GM20431 (cell line): ENCODE measurements around the gene CDK10.
"Not testable (repeated sequence)": the region's sequence is repeated elsewhere in the genome, so short reads cannot be mapped to it uniquely, and the experiment has no call there.

ENCODE experiments used
- in situ Hi-C: fragments of 300-500 bp; cut with MseI, MboI; formaldehyde crosslinking; loops from one replicate; pipeline ENCODE4 v1.15.0; 2020; ENCODE audit warnings: low sequenced_read_pairs; ENCODE audit not compliant: unreplicated experiment

The CDK10 gene

DNA sequence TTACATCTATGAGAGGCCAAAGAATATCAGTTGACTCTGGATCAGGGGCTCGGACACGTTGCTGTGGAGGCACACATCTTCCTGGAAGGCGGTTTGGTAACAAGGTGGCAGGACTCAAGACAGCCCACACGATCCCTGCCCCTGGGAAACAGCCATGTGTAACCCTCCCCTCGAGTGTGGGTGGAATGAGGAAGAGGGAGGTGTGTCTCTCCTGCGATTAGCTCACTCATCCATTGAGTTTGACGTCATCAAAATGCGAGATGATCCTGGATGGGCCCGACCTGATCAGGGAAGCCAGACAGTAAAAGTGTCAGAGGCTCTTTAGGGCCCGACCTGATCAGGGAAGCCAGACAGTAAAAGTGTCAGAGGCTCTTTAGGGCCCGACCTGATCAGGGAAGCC is 22.3 kb upstream of the CDK10 start:
- in situ Hi-C loops: not testable (repeated sequence)

- in situ Hi-C loops: not testable (repeated sequence)
Measured at GRCh38 chr16:89667000-89667399, 19.5 kb upstream of the CDK10 start.

DNA sequence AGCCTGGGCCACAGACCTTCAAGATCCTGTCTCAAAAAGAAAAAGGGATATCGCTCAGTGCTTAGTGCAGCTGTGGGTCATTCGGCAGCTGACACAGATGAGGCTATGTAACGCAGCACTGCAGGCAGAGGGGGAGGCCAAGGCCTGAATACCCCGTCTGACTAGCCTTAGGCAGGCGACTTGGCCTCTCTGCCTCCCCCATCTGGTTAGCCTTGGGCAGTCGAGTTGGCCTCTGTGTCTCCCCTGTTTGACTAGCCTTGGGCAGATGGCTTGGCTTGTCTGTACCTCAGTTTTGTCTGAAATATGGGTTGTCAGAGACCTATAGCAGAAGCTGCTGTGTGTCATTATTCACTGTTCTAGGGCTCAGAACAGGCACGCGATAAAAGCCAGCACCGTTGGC is 18.9 kb upstream of the CDK10 start:
- in situ Hi-C loops: no loop called here

DNA sequence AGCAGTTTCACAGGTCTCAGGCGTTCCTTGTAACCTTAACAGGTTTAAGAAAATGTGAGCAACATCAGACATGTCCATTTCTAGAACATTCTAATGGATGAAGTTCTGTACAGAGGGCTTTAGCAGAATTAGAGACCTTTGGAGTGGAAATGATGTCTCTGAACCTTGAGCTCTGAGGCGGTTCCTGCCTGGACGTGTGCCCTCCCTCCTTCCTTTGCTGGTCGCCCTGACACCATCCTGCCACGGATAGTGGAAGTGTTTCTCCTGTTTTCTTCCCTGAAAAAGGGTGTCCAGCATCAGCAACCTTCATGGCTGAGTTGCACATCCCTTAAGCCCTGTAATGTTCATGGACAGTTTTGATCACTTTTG is 17.7 kb upstream of the CDK10 start:
- in situ Hi-C loops: no loop called here

GRCh38 chr16:89669755-89670154 is 16.7 kb upstream of the CDK10 start:
- in situ Hi-C loops: no loop called here

- in situ Hi-C loops: no loop called here
Measured at GRCh38 chr16:89670496-89671431, 15.7 kb upstream of the CDK10 start.

DNA sequence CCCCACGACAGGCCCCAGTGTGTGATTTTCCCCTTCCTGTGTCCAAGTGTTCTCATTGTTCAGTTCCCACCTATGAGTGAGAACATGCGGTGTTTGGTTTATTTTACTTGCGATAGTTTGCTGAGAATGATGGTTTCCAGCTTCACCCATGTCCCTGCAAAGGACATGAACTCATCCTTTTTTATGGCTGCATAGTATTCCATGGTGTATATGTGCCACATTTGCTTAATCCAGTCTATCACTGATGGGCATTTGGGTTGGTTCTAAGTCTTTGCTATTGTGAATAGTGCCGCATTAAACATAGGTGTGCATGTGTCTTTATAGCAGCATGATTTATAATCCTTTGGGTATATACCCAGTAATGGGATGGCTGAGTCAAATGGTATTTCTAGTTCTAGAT is 14.9 kb upstream of the CDK10 start:
- in situ Hi-C loops: not testable (repeated sequence)

DNA sequence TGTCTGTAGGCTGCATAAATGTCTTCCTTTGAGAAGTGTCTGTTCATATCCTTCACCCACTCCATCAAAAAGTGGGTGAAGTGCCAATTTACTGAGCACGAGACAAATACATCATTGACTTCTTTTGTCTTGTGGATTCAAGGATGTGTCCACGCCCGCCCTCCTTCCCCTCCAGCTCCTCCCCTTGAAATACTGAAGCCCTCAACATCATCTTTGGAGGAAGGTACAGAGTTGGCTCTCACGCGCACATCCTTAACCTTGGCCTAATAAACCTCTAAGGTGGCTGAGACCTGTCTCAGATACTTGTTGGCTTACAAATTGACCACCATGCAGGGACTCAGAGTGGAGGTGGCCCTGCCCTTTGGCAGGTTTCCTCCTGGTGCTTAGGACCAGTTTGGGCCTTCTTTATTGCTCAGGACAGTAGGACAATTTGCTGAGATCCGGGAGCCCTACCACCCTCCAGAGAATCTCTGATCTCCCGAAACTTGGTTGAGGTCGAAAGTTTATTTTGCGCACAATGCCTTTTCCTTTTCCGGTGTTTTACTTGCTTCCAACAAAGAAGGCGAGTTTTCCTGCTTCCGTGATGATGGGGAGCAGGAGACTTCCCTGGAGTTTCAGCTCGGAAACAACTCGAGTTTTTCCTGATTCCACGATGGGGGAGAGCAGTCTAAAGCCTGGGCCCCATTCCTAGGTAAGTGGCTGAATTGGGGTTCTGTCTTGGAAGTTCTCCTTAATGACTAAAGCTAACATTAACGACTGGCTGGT is 14.1 kb upstream of the CDK10 start:
- in situ Hi-C loops: no loop called here

DNA sequence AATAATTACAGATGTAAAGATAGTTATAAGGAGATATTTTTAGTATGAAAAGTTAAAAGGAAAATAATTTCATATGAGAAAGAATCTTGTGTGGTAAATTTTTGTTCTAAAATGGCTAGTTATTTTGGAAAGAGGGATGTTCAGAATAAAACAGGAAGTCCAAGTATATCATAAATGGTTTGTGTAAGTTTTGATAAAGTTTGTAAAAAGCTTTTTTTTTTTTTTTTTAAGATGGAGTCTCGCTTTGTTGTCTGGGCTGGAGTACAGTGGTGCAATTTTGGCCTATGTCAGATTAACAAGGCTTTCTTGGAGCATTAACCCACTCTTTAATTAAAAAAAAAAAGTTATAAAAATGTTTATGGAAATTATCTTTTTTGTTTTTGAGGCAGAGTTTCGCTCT is 8.2 kb upstream of the CDK10 start:
- in situ Hi-C loops: no loop called here

DNA sequence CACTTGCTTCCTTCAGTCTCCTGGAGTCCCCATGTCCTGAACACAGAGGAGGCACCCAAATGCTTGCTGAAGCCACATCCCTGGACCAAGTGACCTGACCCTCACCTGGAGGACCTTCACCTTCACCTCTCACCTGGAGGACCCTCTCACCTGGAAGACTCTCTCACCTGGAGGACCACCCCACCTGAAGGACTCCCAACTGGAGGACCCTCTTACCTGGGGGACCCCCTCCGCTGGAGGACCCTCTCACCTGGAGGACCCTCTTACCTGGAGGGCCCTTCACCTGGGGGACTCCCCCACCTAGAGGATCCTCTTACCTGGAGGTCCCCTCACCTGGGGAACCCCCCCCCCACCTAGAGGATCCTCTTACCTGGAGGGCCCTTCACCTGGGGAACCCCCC is 573 bp upstream of the CDK10 start:
- in situ Hi-C loops: no loop called here

GRCh38 chr16:89687092-89687940 is 827 bp downstream of the CDK10 start:
- in situ Hi-C loops: no loop called here

- in situ Hi-C loops: no loop called here
Measured at GRCh38 chr16:89688395-89688794, 1.9 kb downstream of the CDK10 start.

DNA sequence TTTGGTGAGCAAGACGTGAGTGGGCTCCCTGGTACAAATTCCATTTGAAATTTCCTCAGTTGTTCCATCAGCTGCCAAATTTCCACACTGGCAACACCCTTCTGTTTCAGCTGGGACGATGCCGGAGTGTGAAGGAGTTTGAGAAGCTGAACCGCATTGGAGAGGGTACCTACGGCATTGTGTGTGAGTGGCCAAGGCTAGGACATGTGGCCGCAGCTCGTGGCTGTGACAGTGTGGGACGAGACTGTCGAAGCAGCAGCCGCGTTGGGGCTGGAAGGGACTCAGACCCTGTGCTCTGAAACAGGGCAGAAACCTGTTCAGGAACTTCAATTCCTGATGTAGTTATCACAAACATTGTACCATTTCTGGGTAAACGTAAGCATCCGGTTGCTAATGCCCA is 2.7 kb downstream of the CDK10 start:
- in situ Hi-C loops: no loop called here

GRCh38 chr16:89689621-89690020 is 3.1 kb downstream of the CDK10 start:
- in situ Hi-C loops: not testable (repeated sequence)

DNA sequence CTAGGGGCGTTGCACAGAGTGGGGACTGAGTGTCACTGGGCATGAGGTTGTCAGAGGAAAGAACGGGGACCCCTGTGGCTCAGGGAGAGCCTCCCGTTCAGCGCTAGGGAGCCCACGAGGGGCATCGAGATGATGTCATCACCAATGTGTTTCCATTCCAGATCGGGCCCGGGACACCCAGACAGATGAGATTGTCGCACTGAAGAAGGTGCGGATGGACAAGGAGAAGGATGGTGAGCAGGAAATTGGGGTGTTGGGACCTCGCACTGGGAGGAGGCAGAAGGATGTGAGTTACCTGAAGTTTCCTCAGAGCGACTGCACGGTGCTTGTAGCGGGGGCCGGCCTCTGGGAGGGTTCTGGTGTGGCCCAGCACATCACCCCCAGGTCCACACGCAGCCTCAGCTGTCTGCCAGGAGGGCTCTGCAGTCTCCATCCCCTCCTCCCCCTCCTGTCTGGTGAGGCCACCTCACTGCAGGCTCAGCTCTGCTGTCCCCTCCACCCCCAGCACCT is 4.0 kb downstream of the CDK10 start:
- in situ Hi-C loops: no loop called here

DNA sequence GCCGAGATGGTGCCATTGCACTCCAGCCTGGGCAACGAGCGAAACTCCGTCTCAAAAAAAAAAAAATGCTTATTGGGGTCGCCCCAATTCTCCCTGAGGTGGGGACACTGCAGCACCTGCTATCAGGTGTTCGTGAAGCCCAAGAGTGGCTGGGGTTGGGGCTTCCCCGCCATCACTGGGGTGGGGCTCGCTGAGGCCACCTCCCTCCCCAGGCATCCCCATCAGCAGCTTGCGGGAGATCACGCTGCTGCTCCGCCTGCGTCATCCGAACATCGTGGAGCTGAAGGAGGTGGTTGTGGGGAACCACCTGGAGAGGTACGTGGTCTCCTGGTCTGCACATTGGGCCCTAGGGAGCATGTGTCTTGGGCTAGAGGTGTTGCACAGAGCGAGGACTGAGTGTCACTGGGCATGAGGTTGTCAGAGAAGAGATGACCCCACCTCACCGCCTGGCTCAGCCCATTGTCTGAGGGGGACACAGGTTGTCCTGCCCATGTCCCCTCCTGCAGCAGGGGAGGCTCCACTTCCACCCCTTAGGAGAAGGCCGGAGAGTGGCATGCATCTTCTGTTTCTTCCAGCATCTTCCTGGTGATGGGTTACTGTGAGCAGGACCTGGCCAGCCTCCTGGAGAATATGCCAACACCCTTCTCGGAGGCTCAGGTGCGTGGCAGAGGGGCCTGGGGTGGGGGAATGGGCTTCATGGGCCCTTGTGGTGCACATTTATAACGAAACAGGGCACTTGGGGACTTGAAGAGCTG is 4.9 kb downstream of the CDK10 start:
- in situ Hi-C loops: no loop called here

- in situ Hi-C loops: no loop called here
Measured at GRCh38 chr16:89691986-89692569, 5.6 kb downstream of the CDK10 start.

GRCh38 chr16:89693289-89693731 is 6.8 kb downstream of the CDK10 start:
- in situ Hi-C loops: no loop called here
